H4 (cell line): Measurements from ENCODE around the gene SHQ1. TPM values are rescaled to one million over a fixed set of nuclear protein-coding genes. Genes with fewer than 3 reads are reported as not detected.
"Not testable (repeated sequence)": the region's sequence is repeated elsewhere in the genome, so short reads cannot be mapped to it uniquely, and the experiment has no call there.

Experiments used
- DNase-seq: peaks from one replicate; pipeline ENCODE4 v3.0.0-alpha.2; 2015; ENCODE audit warnings: low spot score
- total RNA-seq: library from RNA; depleted of rRNA; stranded (reverse); fragments of >200 nt; shearing (Covaris generic); gene quantifications from 2 replicates; pipeline ENCODE4 v1.2.3, GENCODE V29; 2014

SHQ1 gene
- total RNA-seq, 1 experiment from 2014 or later = 19.5 TPM

DNA sequence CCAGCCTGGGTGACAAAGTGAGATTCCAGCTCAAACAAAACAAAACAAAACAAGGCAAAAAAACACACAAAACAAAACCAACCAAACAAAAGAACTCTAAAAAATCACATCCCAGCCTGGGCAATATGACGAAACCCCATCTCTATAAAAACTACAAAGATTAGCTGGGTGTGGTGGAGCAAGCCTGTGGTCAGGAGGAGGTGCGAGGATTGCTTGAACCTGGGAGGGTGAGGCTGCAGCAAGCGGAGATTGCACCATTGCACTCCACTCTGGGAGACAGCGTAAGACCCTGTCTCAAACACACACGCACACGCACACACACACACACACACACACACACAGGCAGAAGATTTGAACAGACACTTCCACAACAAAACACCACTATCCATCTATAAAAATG lies 99.6 kb downstream of the SHQ1 start:
- no peak for DNase-seq

DNA sequence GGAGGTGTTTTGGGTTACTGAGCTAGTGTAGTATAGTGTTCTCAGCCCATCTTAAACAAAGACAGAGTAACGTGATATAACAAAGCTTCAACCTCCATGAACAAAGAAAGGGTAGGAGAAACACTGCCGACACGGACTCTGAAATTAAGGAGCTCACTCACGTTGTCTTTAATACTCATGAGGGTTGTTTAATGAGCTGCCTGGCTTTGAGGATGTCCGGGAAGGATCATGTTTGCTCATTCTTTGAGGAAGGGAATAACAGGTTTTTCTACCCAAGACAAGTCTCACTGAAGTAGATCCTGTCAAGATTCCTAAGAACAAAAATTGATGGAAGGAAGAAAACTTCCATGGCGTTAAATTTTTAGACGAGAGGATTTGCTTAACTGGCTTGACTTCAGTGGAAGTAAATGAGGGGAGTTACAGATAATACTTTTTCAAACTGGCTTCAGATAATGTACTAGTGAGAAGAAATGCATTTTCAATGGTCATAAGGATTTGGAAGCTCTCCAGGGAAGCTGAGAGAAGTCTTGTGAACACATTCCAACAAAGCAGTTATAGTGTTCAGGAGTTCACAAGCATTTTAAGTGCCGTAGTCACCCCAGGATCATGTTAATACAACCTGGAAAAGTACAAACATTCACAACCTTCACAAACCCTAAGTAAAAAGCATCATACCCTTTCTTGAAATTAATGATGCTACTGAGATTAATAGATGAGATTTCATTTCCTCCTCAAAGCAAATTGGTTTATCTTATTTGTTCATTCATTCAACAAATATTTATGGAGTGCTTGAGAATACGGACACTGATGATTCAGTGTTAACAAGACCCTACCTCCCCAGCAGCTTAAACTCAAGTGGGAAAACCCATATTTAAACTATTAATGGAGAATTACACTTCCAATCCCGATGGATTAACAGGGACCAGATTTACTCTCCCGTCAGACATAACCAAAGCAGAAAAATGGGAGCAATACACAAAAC lies 101.5 kb downstream of the SHQ1 start:
- DNase-seq = no peak

DNA sequence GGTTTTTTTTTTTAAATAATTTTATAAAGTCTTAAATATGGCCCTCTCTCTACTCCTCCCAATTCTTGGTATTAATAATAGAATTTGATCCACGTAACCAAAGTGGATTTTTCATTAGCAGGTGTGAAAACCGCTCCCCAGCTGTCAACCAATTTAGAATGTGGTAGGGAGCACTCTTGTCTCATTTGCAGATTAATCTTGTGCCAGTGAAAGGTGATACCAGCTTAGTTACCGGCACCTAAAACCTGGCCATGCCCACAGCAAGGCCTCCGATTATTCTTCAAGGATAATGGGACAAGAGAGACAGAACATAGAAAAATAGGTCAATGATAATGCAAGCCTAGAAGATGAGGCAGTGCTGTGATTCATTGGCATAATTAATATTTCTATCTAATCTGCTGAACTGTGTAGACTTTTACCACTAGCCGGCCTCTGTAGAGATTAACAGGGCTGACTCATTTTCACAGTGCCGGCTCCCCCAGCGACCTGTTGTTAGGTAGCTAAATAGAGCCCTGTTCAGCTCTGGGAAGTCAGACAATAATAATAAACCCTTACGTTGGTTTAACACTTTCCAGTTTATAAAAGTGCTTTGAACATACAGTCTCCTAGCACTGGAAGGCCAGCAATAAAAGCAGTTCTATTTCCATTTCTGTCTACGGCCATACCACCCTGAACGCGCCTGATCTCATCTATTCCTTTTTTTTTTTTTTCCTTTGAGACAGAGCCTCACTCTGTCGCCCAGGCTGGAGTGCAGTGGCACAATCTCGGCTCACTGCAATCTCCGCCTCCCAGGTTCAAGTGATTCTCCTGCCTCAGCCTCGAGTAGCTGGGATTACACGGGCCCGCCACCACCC lies 102.9 kb downstream of the SHQ1 start:
- no peak for DNase-seq

DNA sequence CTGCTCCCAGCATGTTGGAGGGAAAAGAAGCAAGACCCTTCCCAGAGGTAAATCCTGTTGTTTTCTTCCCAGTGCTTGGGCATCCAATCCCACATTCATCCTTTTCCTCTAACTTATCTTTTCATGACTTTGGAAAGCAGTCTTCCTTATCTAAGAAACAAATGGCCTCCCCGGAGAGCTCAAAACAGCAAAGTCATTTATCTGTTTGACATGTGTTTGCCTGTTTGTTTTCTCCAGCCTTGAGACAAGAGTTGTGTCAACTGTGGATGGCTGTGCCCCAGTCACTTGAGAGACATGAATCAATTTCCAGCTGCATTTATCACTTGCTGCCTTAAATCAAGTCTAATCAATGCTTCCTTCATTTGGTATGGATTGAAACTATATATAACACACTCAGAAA lies 103.9 kb downstream of the SHQ1 start:
- no peak for DNase-seq

DNA sequence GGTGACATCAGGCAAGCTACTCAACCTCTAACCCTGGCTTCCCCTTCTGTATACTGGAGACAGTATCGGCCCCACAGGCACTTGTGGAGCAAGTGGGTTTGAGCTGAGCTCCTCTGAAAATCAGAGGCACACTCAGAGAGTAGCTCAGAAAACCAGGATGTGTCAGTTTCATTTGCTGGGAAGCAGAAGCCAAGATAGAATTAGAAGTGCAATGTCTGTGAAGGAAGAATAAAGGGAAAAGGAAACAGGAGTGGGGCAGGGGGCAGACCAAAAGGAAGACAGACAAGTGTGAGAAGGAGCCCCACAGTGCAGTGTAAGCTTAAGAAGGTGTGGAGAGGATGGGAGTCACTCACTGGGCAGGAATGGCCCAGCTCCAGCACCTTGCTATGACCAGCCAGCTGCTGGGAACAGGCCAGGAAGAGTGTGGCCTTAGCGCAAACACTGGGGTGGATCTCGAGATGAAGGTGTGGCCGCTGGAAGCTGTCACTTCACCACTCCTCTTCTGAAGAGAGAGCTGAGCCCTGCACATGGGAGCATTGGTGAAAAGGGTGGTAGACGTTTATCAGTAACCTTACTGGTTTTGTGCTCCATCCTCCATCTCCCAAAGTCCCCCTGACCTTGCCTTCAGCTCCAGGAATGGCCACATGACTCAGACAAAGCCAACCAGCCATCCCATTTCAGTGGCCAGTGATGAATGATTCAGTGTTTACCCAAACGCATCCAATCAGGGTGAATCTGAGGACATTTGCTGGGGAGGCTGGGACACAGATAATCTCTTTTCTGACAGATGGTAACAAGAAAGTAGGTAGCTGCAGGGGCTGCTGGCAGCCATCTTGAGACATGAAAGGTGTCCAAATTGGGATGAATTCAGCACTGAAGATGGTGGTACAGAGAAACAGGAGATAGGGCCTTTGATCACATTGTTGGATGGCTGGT lies 108.4 kb downstream of the SHQ1 start:
- no peak for DNase-seq

DNA sequence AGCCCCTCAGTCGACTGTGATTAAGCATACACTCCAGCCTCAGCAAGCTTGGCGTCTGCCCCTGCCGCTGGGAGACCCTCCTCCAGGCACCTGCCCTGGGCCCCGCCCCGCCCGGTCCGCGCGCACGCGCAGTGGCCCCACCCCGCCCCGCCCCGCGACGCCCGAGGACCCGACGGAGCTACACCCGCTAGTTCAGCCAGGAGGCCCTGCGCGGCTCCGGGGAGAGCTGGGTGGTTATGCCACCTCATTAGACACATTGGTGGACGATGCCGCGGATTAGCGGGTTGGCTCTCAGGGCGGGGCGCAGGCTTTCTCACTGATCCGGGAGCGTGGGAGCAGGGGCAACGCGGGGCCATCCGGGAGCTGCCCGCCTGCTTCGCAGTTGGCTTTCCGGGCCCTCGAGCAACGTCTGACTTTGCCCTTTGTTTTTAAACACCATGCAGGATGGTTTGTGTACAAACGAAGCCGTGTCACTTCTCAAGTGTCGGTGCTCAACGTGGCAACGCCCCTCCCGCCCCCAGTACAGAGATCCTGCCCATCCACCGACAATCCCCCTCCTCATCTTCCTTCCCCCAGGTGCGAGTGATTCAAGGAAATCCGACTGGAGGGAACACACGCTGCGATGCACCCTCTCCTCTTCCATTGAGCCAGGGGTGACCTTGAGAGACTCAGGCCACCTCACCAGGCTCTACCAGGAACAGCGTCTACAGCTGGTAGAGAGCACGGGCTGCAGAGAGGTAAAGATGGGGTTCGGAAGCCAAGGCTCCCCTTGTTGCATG lies 109.3 kb downstream of the SHQ1 start:
- DNase-seq = no peak

DNA sequence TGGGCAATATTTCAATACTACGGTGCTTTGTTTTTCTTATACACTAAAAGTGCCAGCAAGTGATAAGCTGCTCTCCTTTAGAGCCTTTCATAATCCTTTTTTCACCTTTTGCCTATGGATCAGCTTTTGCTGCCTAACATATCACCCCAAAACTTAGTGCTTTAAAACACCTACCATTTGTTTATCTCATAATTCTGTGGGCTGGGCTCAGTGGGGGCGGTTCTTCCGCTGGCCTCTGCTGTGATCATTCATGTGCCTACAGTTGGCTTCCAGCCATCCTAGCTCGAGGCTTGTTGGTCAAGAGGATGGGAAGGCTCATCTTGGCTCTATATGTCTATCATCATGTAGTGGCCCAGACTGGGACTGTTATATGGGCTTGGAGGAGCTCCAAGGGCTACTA lies 113.2 kb downstream of the SHQ1 start:
- DNase-seq = not testable (repeated sequence)

DNA sequence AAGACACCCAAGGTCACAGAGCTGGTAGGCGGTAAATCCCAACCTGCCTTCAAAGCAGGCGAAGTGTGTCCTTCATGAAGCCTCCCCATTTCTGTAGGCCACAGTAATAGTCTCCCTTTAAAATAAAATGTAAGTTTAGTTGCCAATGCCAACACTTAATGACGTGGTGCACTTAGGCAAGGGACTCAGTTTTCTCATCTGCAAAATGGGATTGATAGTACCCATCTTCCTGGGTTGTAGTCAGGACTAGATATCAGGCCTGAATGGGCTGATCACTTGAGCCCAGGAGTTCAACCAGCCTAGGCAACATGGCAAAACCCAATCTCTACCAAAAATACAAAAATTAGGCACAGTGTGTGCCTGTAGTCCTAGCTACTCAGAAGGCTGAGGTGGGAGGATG lies 114.6 kb downstream of the SHQ1 start:
- DNase-seq = no peak

DNA sequence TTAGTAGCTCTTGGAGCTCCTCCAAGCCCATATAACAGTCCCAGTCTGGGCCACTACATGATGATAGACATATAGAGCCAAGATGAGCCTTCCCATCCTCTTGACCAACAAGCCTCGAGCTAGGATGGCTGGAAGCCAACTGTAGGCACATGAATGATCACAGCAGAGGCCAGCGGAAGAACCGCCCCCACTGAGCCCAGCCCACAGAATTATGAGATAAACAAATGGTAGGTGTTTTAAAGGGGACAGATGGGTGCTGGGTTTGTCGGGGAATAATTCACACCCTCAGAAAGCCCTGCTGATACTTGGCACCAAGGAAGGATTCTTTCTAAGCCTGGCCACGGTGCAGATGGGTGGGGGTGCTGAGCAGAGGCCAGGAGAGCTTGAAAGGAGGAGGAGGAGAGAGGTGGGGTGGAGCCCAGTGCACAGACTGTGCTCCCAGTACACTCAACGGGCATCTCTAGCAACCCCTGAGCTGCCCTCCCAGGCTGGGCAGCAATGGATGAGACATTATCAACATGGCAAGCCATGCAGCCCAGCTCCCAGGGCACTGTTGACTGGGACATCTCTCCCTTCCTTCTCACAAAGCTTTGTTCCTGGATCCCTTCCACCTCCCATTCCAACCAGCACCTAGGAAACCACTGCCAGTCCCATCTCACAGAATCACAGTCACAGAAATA lies 115.4 kb downstream of the SHQ1 start:
- not testable (repeated sequence) for DNase-seq

DNA sequence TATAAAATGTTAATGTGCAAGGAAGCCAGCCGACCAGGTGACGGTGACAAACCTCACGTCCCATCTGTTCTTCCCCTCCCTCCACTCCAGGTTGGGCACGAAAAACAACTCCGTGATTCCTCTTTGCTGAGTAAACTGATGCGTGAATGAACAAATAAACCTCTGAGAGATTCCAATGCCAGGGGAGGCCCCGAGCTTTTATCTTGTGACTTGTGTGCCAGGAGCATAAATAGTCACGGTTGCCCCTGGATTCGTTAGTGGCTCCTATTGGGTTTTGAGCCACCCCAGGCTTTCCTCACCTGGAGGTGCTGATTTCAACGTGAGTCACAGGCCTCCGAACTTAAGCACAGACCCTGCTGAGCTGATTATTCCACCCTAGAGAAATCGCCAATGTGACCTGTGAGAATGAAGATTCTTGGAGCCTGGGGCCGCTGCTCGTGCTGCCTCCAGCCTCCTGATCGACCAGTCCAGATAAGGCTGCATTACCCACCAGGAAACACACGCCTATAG lies 119.2 kb downstream of the SHQ1 start:
- no peak for DNase-seq

DNA sequence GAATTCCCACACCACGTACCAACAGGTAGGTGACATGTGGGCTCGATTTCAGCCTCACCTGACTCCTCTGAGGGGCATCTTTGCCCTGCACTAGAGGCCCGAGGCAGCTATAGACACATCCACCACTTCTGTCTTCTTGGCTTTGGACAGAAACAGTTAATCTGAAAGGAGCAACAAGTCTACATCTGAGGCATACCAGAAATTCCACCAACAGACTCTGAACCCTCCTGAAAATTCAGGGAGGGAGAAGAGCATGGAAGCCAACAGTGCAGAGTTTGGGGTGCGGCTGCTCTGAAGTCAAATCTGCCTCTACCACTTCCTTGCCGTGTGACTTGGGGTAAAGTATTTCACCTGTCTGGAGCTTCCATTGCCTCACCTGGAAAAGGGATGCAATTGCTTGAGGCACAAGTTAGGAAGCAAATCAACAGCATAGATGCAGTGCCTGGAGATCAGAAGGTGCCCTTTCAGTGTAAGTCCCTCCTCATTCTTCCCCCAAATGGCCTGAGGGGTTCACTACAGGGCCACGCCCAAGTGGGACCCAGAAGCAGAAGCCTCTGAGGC lies 119.8 kb downstream of the SHQ1 start:
- DNase-seq = no peak

DNA sequence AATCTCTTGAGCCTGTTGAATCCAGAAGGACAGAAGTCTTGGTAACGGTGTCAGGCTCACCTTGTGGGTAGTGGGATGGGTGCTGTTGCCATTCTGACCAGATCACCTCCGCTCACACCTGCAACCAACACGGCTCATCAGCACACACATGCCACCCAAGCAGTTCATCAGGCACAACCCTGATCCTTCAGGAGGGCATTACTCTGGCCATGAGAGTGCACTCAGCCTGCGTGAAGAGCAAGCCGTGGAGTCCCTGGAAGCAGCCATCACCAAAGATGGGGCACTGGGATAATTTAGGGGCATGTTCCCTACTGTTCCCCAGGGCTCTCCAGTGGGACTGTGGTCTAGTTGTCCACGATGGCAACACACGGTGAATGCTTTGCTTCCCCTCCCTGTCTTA lies 120.5 kb downstream of the SHQ1 start:
- DNase-seq = no peak

DNA sequence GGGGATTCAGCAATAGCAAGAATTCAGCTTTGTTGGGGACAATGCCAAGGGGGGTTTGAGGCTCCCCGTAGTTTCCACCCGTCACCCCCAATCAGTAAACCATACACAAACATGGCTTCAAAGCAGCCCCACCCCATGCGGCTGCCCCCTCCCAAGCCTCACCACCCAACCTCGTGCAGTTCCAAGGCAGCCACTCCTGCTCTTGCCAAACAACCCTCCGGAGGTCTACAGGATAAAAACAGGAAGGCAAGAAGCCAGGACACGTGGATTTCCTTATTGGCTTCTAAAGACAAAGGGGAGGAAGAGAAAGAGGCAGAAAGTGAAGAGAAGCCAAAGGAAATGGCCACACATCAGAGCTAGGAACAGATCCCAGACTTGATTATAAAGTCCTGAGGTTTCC lies 121.1 kb downstream of the SHQ1 start:
- DNase-seq = no peak

DNA sequence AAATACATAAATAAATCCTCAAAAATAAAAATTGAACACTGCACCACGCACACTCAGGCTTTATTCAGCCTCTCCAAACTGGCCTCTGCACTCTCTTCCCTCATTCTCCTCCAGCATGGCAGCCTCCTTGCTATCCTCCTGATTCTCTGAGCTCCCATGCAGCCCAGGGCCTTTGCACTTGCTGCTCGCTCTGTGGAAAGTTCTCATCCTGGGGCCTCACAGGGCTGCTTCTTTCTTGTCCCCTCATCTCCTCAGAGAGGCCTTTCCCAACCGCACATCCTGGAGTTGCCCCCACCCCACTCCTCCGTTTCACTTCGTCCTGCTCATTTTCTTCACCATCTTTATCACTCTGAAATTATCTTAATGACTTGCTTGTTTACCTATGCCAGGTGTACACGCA lies 123.0 kb downstream of the SHQ1 start:
- no peak for DNase-seq

DNA sequence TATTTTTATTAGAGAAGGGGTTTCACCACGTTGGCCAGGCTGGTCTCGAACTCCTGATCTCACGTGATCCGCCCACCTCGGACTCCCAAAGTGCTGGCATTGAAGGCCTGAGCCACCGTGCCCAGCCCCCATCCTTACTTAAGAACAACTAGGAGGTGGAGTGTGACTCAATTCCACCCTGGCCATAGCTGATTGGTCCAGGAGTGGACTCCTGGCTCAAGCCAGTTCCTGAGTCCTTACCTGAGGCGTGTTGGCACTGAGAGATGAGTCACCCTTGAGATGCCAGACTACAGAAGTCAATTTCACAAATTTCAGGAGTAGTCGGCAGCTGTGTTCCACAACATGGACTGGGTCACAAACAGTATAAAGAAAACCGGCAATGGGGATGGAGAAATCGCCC lies 124.2 kb downstream of the SHQ1 start:
- DNase-seq = peak; percentile 36

DNA sequence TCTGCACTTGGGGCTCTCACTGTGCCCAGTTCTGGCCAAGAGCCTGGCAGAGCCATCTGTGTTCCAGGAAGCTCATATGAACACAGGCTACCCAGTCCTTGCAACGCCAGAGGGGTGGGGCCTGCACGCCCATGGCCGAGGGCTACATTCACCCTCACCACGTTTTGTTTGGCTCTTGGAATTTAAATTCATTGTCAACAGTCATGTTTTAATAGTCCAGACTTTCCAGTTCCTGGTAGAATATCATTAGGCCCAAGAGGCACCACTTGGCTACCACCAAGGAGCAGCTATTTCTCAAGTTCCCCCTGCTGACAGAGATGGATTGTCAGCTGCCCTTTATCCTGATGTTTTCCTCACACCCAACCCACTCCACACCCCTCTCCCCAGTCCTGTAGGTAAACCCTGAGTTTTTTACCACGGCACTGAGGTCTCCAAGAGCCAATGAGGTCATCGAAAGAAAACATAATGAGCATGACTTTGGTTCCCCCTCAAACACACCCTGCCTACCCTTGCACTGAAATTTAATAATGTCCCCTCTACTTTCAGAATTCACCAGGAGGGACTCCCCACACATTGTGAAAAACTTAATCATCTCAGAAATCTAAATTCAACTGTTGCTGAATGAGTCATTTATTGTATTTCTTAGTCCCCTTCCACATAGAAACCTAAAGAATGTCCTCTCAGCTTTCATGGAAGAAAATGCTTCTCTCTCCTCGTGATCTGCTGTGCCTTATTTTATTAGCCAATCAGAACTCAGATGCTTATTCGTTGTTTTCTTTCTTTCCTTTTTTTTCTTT lies 125.1 kb downstream of the SHQ1 start:
- DNase-seq = peak; percentile 59

DNA sequence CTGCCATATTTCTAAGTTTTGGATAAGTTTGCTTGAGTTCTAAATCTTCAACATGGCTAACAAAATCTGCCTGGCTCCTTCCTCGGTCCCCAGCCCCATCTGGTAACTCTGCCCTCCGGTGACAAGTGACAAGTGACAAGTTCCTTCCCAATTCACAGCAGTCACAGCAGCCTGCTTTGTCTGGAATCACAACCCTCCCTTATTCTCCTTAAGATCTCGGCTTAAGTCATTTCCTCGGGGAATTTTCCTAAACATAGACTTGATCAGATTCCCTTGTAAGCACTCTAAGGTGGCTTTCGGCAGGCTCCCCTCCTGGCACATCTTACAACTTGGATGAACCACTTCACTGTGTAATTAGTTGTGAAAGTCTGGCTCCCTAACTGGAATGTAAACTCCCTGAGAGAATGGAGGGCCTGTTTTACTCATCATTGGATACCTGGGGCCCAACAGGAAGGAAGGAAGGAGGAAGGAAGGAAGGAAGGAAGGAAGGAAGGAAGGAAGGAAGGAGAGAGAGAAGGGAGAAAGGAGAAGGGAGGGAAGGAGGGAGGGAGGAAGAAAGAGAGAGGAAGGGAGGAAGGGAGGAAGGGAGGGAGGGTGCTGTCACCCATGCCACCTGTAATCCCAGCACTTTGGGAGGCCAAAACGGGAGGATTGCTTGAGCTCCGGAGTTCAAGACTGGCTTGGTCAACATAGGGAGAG lies 126.4 kb downstream of the SHQ1 start:
- no peak for DNase-seq

DNA sequence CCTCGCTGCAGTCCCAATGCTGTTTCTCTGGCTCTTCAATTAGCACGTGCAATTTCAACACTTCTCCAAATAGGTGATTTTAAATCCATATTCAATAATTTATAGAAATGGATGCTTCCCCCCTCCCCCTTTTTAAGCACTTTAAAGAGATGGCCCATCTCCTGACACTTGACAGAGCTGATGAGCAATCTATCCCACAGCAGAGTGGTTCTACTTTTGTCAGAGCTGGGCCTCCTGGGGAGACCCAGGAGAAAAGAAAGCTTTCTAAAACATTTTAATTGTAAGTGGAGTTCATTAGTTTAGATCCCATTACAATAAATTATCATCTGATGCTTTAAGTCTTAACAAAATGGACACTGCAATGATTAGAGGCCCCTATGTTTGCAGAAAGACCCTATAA lies 127.7 kb downstream of the SHQ1 start:
- DNase-seq = no peak
